NCI-H2196 treated with DMSO at 0.1 percent for 48 hours (cell line): ENCODE measurements around the gene FAM8A1.

Source experiments
- DNase-seq: peaks from one replicate; lab custom pipeline; 2025; ENCODE audit not compliant: unreplicated experiment; lab: John Stamatoyannopoulos, UW

Gene FAM8A1

DNA sequence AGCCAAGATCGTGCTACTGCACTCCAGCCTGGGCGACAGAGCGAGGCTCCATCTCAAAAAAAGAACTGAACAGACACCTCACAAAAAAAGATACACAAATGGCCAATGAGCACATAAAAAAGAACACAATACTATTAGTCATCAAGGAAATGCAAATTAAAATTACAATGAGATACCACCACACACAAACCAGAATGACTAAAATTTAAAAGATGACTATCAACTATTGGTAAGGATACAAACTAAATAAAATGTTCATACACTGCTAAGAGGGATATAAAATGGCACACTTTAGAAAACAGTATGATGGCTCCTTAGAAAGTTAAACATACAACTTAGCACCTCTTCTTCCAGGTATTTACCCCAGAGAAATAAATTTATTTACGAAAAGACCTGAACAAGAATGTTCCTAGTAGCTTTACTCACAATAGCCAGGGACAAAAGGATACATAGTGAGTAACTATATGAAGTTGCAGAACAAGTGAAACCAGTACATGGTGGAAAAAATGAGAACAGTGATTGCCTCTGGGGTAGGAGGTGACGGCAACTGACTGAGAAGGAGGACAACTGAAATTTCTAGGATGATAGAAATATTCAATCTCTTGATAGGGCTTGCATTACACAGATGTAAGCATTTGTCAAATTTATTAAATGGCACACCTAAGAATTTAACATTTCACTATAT, 53.2 kb downstream of the FAM8A1 start:
- no peak for DNase-seq

DNA sequence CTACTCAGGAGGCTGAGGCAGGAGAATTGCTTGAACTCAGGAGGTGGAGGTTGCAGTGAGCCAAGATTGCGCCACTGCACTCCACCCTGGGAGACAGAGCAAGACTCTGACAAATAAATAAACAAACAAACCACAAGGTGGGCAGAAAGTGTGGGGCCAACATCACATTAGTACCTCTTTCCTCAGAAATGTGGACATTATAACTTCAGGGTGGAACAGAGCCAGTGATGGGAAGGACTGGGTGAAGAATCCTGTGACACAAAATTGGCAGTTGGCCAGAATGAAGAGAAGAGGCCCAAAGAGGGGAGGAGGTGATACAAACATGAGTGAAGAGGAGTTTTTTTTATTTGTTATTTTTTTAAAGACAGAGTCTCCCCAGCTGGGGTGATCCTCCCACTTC, 56.0 kb downstream of the FAM8A1 start:
- DNase-seq = no peak

DNA sequence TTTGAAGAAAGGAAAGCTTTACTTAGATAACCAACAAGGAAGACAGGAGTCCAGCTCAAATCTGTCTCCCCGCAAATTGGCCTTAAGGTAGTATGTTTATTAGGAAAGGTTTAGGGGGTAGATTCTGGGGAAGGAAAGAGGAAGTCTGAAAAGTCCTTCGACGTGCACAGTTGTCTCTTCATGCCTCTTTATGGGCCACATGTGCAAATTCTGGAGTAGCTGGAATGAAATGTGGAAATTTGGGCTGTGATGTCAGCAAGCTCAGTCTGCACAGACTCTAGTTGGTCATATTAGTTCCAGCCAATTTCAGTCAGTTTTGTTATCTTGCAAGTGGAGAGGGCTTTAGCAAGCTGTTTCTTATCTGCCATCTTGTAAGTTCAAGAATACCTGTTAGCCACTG, 56.5 kb downstream of the FAM8A1 start:
- DNase-seq = no peak
